Measurements from ENCODE around the gene OAS3. TPM values are rescaled to one million over a fixed set of nuclear protein-coding genes. Genes with fewer than 3 reads are reported as not detected.

Gene OAS3
- total RNA-seq, 4 donors from 2014 or later, result 19.5 to 30.0 (median 24.1) TPM

DNA sequence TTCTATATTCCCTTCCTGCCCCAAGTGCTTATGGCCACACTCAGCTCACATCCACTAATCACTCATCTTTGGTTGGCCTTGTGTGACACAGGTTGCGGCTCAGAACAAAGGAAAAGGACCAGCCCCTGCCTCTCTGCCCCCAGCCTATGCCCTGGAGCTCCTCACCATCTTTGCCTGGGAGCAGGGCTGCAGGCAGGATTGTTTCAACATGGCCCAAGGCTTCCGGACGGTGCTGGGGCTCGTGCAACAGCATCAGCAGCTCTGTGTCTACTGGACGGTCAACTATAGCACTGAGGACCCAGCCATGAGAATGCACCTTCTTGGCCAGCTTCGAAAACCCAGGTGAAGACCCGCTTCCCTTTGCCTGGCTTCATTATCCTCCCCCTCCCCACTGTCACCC lies 24.3 kb downstream of the OAS3 start:
- peaks cover 68% of the 10 kb centered on the region for H3K36me3 ChIP-seq
- H3K27me3 ChIP-seq, result no peaks in the 10 kb centered on the region
- H3K9me3 ChIP-seq, result no peaks in the 10 kb centered on the region
- H3K27ac ChIP-seq, result no peak overlapping the region
- TF ChIP-seq, protein P1, sequence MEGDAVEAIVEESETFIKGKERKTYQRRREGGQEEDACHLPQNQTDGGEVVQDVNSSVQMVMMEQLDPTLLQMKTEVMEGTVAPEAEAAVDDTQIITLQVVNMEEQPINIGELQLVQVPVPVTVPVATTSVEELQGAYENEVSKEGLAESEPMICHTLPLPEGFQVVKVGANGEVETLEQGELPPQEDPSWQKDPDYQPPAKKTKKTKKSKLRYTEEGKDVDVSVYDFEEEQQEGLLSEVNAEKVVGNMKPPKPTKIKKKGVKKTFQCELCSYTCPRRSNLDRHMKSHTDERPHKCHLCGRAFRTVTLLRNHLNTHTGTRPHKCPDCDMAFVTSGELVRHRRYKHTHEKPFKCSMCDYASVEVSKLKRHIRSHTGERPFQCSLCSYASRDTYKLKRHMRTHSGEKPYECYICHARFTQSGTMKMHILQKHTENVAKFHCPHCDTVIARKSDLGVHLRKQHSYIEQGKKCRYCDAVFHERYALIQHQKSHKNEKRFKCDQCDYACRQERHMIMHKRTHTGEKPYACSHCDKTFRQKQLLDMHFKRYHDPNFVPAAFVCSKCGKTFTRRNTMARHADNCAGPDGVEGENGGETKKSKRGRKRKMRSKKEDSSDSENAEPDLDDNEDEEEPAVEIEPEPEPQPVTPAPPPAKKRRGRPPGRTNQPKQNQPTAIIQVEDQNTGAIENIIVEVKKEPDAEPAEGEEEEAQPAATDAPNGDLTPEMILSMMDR (IDR thresholded peaks at IDR 0.05), result no peak
- TF ChIP-seq EP300 (IDR thresholded peaks at IDR 0.05) (no peak), POLR2A (IDR thresholded peaks at IDR 0.05) (no peak), POLR2AphosphoS5 (IDR thresholded peaks at IDR 0.05) (no peak)
- no peak for DNase-seq (ENCODE audit: low spot score in 2 of 2)
- over 99% methylated on average over 7 of the region's 7 CpGs for WGBS
- no peaks in the 10 kb centered on the region for H3K4me1 ChIP-seq
- no peak overlapping the region for H3K4me3 ChIP-seq

DNA sequence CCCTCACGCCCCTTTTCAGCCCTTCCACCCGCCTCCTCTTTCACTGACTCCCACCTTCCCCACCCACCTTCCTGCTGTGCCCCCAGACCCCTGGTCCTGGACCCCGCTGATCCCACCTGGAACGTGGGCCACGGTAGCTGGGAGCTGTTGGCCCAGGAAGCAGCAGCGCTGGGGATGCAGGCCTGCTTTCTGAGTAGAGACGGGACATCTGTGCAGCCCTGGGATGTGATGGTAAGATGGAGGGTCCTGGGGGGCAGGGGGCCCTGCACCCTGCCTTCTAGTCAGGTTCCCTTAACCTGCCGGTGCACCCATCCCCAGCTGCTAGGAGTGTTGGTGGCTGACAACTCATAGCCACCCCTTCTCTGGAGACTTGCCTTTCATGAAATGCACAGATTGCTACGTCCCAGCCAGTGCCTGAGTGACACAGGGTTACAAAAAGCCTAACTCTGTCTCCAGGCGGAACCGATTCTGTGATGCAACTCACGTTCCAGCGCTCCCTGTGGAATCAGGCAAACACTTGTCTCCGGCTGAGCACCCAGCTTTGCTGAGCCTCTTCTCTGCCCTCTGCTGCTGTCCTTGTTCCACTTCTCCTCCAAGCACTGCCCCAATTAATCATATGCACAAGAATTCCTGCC lies 25.1 kb downstream of the OAS3 start:
- DNase-seq (ENCODE audit: low spot score in 2 of 2), result no peak
- H3K36me3 ChIP-seq, result peaks cover 76% of the 10 kb centered on the region

DNA sequence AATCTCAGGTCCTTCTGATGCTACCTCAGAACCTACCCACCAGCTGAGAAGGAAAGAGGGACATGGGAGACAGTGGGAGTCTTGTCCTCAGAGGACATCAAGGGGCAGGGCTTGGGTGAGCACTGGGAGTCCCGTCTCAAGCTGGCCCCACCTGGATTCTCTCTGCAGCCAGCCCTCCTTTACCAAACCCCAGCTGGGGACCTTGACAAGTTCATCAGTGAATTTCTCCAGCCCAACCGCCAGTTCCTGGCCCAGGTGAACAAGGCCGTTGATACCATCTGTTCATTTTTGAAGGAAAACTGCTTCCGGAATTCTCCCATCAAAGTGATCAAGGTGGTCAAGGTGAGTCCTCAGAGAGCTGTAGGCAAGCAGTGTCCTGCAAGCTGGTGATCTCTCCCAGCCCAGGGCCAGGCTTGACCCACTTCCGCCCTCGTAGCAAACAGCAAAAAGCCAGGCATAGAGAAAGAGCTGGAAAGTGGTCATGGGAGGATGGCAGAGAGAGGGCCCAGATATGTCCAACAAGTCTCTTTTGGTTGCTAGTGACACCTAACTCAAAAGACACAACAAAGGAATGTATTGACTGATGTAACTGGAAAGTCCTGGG lies 25.9 kb downstream of the OAS3 start:
- DNase-seq (ENCODE audit: low spot score in 2 of 2), result no peak
- Histone ChIP-seq H3K4me1 (no peaks in the 10 kb centered on the region), H3K4me3 (no peak overlapping the region), H3K27me3 (no peaks in the 10 kb centered on the region), H3K27ac (no peak overlapping the region), H3K9me3 (no peaks in the 10 kb centered on the region), H3K36me3 (peaks cover 75% of the 10 kb centered on the region)
- no peak for TF ChIP-seq EP300 (IDR thresholded peaks at IDR 0.05)
- TF ChIP-seq POLR2A (IDR thresholded peaks at IDR 0.05), result no peak
- no peak for TF ChIP-seq POLR2AphosphoS5 (IDR thresholded peaks at IDR 0.05)
- TF ChIP-seq, protein P1 (IDR thresholded peaks at IDR 0.05), result no peak
- WGBS, result 98% methylated on average over 6 of the region's 6 CpGs

More for the DNA sequence above, 25.1 kb downstream of the OAS3 start:
- H3K27me3 ChIP-seq, result no peaks in the 10 kb centered on the region
- no peak overlapping the region for H3K27ac ChIP-seq
- no peak overlapping the region for H3K4me3 ChIP-seq
- WGBS, result 94% methylated on average over 12 of the region's 14 CpGs
- H3K9me3 ChIP-seq, result no peaks in the 10 kb centered on the region
- H3K4me1 ChIP-seq, result no peaks in the 10 kb centered on the region
- TF ChIP-seq POLR2A (IDR thresholded peaks at IDR 0.05), result no peak
- no peak for TF ChIP-seq POLR2AphosphoS5 (IDR thresholded peaks at IDR 0.05)
- TF ChIP-seq, protein P1 (IDR thresholded peaks at IDR 0.05), result no peak
- no peak for TF ChIP-seq EP300 (IDR thresholded peaks at IDR 0.05)

DNA sequence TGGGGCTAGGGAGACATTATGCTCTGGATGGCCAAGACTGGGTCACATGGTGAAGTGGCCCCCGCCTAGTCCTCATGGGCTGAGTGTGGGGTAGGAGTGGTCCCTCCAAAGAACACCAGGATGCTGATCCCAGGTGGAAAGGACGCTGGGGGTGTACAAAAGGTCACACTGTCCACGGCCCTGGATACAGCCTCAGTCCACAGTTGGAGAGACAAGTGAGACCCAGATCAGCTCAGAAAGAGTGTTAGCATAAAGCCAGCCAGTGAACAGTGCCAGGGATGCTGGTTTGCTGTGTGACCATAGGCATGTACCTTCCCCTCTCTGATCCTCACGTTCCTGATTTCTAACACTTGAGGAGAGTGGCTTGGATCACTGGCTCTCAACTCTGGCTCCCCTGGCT lies 26.6 kb downstream of the OAS3 start:
- no peaks in the 10 kb centered on the region for H3K27me3 ChIP-seq
- no peaks in the 10 kb centered on the region for H3K4me1 ChIP-seq
- no peak overlapping the region for H3K4me3 ChIP-seq
- H3K9me3 ChIP-seq, result no peaks in the 10 kb centered on the region
- no peak overlapping the region for H3K27ac ChIP-seq
- 86% methylated on average over 3 of the region's 4 CpGs for whole genome bisulfite sequencing
- TF ChIP-seq POLR2AphosphoS5 (IDR thresholded peaks at IDR 0.05) (no peak), EP300 (IDR thresholded peaks at IDR 0.05) (no peak), POLR2A (IDR thresholded peaks at IDR 0.05) (no peak)
- TF ChIP-seq, protein P1 (IDR thresholded peaks at IDR 0.05), result no peak
- peaks cover 82% of the 10 kb centered on the region for H3K36me3 ChIP-seq
- DNase-seq (ENCODE audit: low spot score in 2 of 2), result no peak

DNA sequence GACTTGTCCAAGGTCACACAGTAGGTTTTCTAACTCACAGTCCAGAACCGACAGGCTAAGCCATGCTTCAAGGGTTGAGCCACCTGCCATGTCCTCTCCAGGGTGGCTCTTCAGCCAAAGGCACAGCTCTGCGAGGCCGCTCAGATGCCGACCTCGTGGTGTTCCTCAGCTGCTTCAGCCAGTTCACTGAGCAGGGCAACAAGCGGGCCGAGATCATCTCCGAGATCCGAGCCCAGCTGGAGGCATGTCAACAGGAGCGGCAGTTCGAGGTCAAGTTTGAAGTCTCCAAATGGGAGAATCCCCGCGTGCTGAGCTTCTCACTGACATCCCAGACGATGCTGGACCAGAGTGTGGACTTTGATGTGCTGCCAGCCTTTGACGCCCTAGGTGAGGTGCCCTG lies 27.4 kb downstream of the OAS3 start:
- no peak overlapping the region for H3K27ac ChIP-seq
- H3K27me3 ChIP-seq, result no peaks in the 10 kb centered on the region
- TF ChIP-seq EP300 (IDR thresholded peaks at IDR 0.05), result no peak
- no peak for TF ChIP-seq POLR2A (IDR thresholded peaks at IDR 0.05)
- TF ChIP-seq POLR2AphosphoS5 (IDR thresholded peaks at IDR 0.05), result no peak
- TF ChIP-seq, protein P1 (IDR thresholded peaks at IDR 0.05), result no peak
- no peak overlapping the region for H3K4me3 ChIP-seq
- WGBS, result 90% methylated on average over 15 of the region's 15 CpGs
- DNase-seq (ENCODE audit: low spot score in 2 of 2), result no peak
- H3K36me3 ChIP-seq, result peaks cover 90% of the 10 kb centered on the region
- no peaks in the 10 kb centered on the region for H3K4me1 ChIP-seq
- no peaks in the 10 kb centered on the region for H3K9me3 ChIP-seq

All from suprapubic skin (tissue), 4 donors.